Breast epithelium (tissue), 4 donors: ENCODE data around the gene CD2. TPM values are rescaled to one million over a fixed set of nuclear protein-coding genes. Genes with fewer than 3 reads are reported as not detected.
A peak's percentile ranks its signal among the peaks of the same experiment; 100 is the strongest.
"Not testable (repeated sequence)": the region's sequence is repeated elsewhere in the genome, so short reads cannot be mapped to it uniquely, and the experiment has no call there.

Source experiments
- DNase-seq, 2 donors: peaks; one replicate each; pipeline ENCODE4 v3.0.0-alpha.2; 2019; ENCODE audit warnings: low spot score in 2 of 2
- H3K27ac ChIP-seq, 2 donors: fragments of 200-600 bp; sonication (generic) in 1 of 2; one replicate each; pipeline ENCODE4 v1.5.1; 2016 to 2019; ENCODE audit warnings: mild to moderate bottlenecking in 1 of 2
- H3K27me3 ChIP-seq, 2 donors: fragments of 200-600 bp; sonication (generic) in 1 of 2; one replicate each; pipeline versions ENCODE4 v1.5.1 to v1.6.0; 2017 to 2019; ENCODE audit warnings: control low read depth in 1 of 2, mild to moderate bottlenecking in 1 of 2
- H3K36me3 ChIP-seq: fragments of 200-600 bp; one replicate; pipeline ENCODE4 v1.5.1; 2019
- H3K4me1 ChIP-seq, 2 donors: fragments of 200-600 bp; sonication (generic); one replicate each; pipeline ENCODE4 v1.5.1; 2016 to 2019; ENCODE audit warnings: control low read depth in 1 of 2
- H3K4me3 ChIP-seq, 3 donors: fragments of 200-600 bp; sonication (generic); 1 replicate in 2 of 3; 2 replicates in 1 of 3; pipeline ENCODE4 v1.5.1; 2016 to 2019; ENCODE audit warnings: mild to moderate bottlenecking in 3 of 3, moderate library complexity in 2 of 3
- H3K9me3 ChIP-seq, 2 donors: fragments of 200-600 bp; sonication (generic) in 1 of 2; one replicate each; pipeline ENCODE4 v1.5.1; 2016 to 2019; ENCODE audit warnings: control low read depth in 1 of 2
- CTCF ChIP-seq, 3 donors: fragments of 450-650 bp; IDR thresholded peaks; one replicate each; pipeline ENCODE4 v1.5.1; 2016 to 2017; ENCODE audit warnings: antibody characterized with exemption in 3 of 3, mild to moderate bottlenecking in 3 of 3, moderate library complexity in 3 of 3
- POLR2A ChIP-seq: fragments of 450-650 bp; IDR thresholded peaks from one replicate; pipeline ENCODE4 v1.6.1; 2016; ENCODE audit warnings: antibody characterized with exemption, mild to moderate bottlenecking, moderate library complexity
- POLR2AphosphoS5 ChIP-seq, 3 donors: sonication (generic); formaldehyde crosslinking; IDR thresholded peaks; one replicate each; pipeline ENCODE4 v1.6.1; 2017; ENCODE audit warnings: antibody characterized with exemption in 3 of 3
- intact Hi-C: fragments of 100-400 bp; cut with DNase I; formaldehyde crosslinking; loops from one replicate; pipeline ENCODE4 v1.15.1; 2023; ENCODE audit warnings: low total_unique reads
- total RNA-seq, 3 donors: library from RNA; depleted of rRNA; stranded (reverse); fragments of >200 nt; gene quantifications; one replicate each; pipeline ENCODE4 v1.1.0, GENCODE V29; 2016

The CD2 gene
- total RNA-seq, 3 donors from 2014 or later = 1.4 to 3.9 (median 3.5) TPM

- peak overlapping the region in 2 of 3 donors; percentile 7 to 29 for H3K4me3 ChIP-seq
- TF ChIP-seq POLR2A (no peak), POLR2AphosphoS5 (IDR thresholded peaks at IDR 0.05) (no peak), CTCF (IDR thresholded peaks at IDR 0.05) (no peak)
- intact Hi-C loops = no loop called here
Measured at GRCh38 chr1:116755681-116756080, 1.5 kb downstream of the CD2 start.

DNA sequence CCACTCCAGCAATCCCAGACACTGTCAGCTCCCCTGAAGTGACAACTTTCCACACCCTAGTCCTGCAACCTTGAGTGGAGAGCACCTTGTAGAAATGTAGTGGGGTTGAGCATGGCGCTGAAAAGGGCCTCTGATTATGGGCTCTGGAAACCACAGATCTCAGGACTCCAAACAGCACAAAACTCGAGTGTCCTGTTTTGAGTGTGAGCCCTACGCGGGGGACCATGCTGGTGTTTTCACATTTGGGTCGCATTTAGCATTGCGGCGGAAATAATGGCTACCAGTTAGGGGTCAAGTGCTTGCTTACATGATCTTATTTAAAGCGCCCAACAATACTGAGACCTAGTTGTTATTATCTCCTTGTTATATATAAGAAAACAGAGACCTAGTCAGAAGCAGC is 1.9 kb downstream of the CD2 start:
- H3K36me3 ChIP-seq, H3K4me1 ChIP-seq, H3K27ac ChIP-seq, H3K9me3 ChIP-seq, intact Hi-C loops, H3K27me3 ChIP-seq, DNase-seq: not testable (repeated sequence)
- H3K4me3 ChIP-seq = peak overlapping the region in 1 of 3 donors; percentile 7

More at GRCh38 chr1:116755681-116756080, 1.5 kb downstream of the CD2 start:
- Histone ChIP-seq H3K9me3 (no peaks in the 10 kb centered on the region), H3K27ac (no peak overlapping the region), H3K27me3 (no peaks in the 10 kb centered on the region), H3K4me1 (no peaks in the 10 kb centered on the region), H3K36me3 (no peaks in the 10 kb centered on the region)
- no peak for DNase-seq

GRCh38 chr1:116758456-116758815 is 4.2 kb downstream of the CD2 start:
- H3K36me3 ChIP-seq, H3K9me3 ChIP-seq, DNase-seq, H3K27me3 ChIP-seq, H3K4me1 ChIP-seq, intact Hi-C loops, H3K27ac ChIP-seq, H3K4me3 ChIP-seq: not testable (repeated sequence)

DNA sequence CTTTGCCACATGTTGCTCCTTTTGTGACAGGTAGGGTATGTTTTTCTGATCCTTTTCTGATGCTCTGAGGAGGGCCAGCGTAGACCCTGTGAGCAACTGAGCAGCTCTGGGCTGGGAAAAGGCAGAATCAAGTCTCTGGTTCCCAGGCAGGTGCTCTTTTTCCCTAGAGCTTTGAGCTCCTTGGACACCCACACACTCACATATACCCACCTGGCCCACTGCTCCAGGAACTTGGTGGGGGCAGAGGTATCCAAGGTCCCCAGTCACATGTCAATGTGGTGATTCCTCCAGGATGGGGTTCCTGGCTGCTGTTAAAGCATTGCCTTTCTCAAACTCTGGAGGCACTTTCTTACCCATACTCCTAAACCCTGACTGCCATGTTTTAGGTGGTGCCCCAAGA is 5.4 kb downstream of the CD2 start:
- H3K27me3 ChIP-seq = no peaks in the 10 kb centered on the region
- intact Hi-C loops = no loop called here
- H3K27ac ChIP-seq = no peak overlapping the region
- no peaks in the 10 kb centered on the region for H3K36me3 ChIP-seq
- no peak for TF ChIP-seq CTCF (IDR thresholded peaks at IDR 0.05)
- TF ChIP-seq POLR2AphosphoS5 (IDR thresholded peaks at IDR 0.05) = no peak
- TF ChIP-seq POLR2A = no peak
- H3K4me3 ChIP-seq = no peak overlapping the region
- DNase-seq = no peak
- no peaks in the 10 kb centered on the region for H3K4me1 ChIP-seq
- H3K9me3 ChIP-seq = no peaks in the 10 kb centered on the region

DNA sequence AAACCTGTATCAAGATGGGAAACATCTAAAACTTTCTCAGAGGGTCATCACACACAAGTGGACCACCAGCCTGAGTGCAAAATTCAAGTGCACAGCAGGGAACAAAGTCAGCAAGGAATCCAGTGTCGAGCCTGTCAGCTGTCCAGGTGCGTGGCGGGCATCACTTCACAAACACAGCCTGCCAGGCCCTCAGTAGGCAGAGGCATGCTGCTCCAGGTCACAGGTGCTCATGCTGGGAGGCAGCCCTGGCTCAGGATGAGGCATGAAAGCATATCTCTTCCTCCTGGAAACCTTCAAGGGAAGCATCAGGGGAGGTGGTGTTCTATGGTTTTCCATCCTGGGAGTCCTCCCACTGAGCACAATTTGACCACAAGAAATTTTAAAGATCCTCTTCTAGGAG is 6.3 kb downstream of the CD2 start:
- no peaks in the 10 kb centered on the region for H3K9me3 ChIP-seq
- H3K27me3 ChIP-seq = no peaks in the 10 kb centered on the region
- TF ChIP-seq POLR2AphosphoS5 (IDR thresholded peaks at IDR 0.05) = no peak
- no peak for TF ChIP-seq CTCF (IDR thresholded peaks at IDR 0.05)
- TF ChIP-seq POLR2A = no peak
- H3K4me1 ChIP-seq = no peaks in the 10 kb centered on the region
- H3K4me3 ChIP-seq = no peak overlapping the region
- no peaks in the 10 kb centered on the region for H3K36me3 ChIP-seq
- intact Hi-C loops = no loop called here
- DNase-seq = no peak
- H3K27ac ChIP-seq = no peak overlapping the region

GRCh38 chr1:116760996-116761665 is 6.9 kb downstream of the CD2 start:
- no peak for DNase-seq
- H3K9me3 ChIP-seq = no peaks in the 10 kb centered on the region
- no peak overlapping the region for H3K4me3 ChIP-seq
- TF ChIP-seq CTCF (IDR thresholded peaks at IDR 0.05) (no peak), POLR2AphosphoS5 (IDR thresholded peaks at IDR 0.05) (no peak), POLR2A (no peak)
- H3K27ac ChIP-seq = no peak overlapping the region
- no peaks in the 10 kb centered on the region for H3K4me1 ChIP-seq
- no peaks in the 10 kb centered on the region for H3K27me3 ChIP-seq
- H3K36me3 ChIP-seq = no peaks in the 10 kb centered on the region
- intact Hi-C loops = no loop called here
